HepG2 (cell line): Measurements from ENCODE around the gene SMIM10L2A. TPM values are rescaled to one million over a fixed set of nuclear protein-coding genes. Genes with fewer than 3 reads are reported as not detected.

Source experiments
- ATAC-seq: fragments of 200-7000 bp; cut with Tn5 transposase; 3 replicates; pipeline ENCODE4 v1.9.1; 2020; ENCODE audit warnings: mild to moderate bottlenecking, moderate library complexity
- BruUV-seq: library from RNA; stranded (reverse); fragments of 400-500 nt; replicated peaks from 2 replicates; lab custom pipeline; 2021; lab: Mats Ljungman, UMichigan
- CTCF ChIA-PET: fragments of 300-600 bp; formaldehyde crosslinking; extraction: SDS; loops from one replicate; lab custom pipeline; 2021; ENCODE audit warnings: low total read pairs, inconsistent platforms, low intra/inter-chr PET ratio; lab: Yijun Ruan, JAX
- POLR2A ChIA-PET: fragments of 350-600 bp; sonication (Branson Sonifier 250); formaldehyde crosslinking; loops from one replicate; lab custom pipeline; 2020; ENCODE audit warnings: antibody characterized with exemption, inconsistent platforms; lab: Yijun Ruan, JAX
- DNase-seq: peaks from one replicate; pipeline ENCODE4 v3.0.0-alpha.2; 2015; ENCODE audit warnings: low spot score
- FAIRE-seq: peaks from 3 replicates; lab custom pipeline; 2011; peaks lifted over from hg19 to GRCh38; lab: Jason Lieb, UNC
- H2AFZ ChIP-seq: one replicate; pipeline ENCODE4 v1.6.1; 2011; ENCODE audit warnings: low read length, inconsistent platforms
- H3K27ac ChIP-seq: fragments of 300-600 bp; 3 replicates; pipeline ENCODE4 v1.8.0; 2011; ENCODE audit warnings: mixed run types, mild to moderate bottlenecking, mixed read lengths, low read length, inconsistent platforms; ENCODE audit not compliant: insufficient read depth; ENCODE audit errors: extremely low read length
- H3K27me3 ChIP-seq, 2 experiments: fragments of 200-600 bp in 1 of 2; 2 replicates in 1 of 2; 3 replicates in 1 of 2; pipeline versions ENCODE4 v1.6.0 to v1.8.0; 2011; ENCODE audit warnings: low read length in 2 of 2, mild to moderate bottlenecking in 2 of 2, moderate library complexity in 2 of 2, inconsistent platforms in 1 of 2; ENCODE audit not compliant: insufficient read depth in 2 of 2, control insufficient read depth in 1 of 2
- H3K36me3 ChIP-seq, 2 experiments: fragments of 200-600 bp in 1 of 2; replicated peaks in 1 of 2; 2 replicates in 1 of 2; 3 replicates in 1 of 2; pipeline versions ENCODE4 v1.5.1 to v1.8.0; 2011; ENCODE audit warnings: low read length in 2 of 2, inconsistent platforms in 1 of 2; ENCODE audit not compliant: insufficient read depth in 2 of 2, control insufficient read depth in 1 of 2
- H3K4me1 ChIP-seq: 2 replicates; pipeline ENCODE4 v1.5.1; 2012; ENCODE audit warnings: low read length, inconsistent platforms; ENCODE audit not compliant: insufficient read depth
- H3K4me2 ChIP-seq: 2 replicates; pipeline ENCODE4 v1.6.0; 2011; ENCODE audit warnings: low read depth, low read length, inconsistent platforms
- H3K4me3 ChIP-seq, 3 experiments: fragments of 200-600 bp in 1 of 3; sonication (generic), shearing (Covaris generic) in 1 of 3; replicated peaks in 1 of 3; 2 replicates each; pipeline ENCODE4 v1.5.1; 2011 to 2016; ENCODE audit warnings: low read length in 3 of 3, inconsistent platforms in 2 of 3, low read depth in 2 of 3, mild to moderate bottlenecking in 2 of 3, control low read depth in 1 of 3, mixed read lengths in 1 of 3; ENCODE audit not compliant: insufficient read depth in 1 of 3
- H3K79me2 ChIP-seq: one replicate; pipeline ENCODE4 v1.6.1; 2011; ENCODE audit warnings: low read length, inconsistent platforms; ENCODE audit not compliant: insufficient read depth
- H3K9ac ChIP-seq: 2 replicates; pipeline ENCODE4 v1.6.0; 2011; ENCODE audit warnings: mild to moderate bottlenecking, low read depth, low read length, inconsistent platforms; ENCODE audit not compliant: insufficient read depth
- H3K9me3 ChIP-seq: 2 replicates; pipeline ENCODE4 v1.5.1; 2012; ENCODE audit warnings: mild to moderate bottlenecking, low read length
- H4K20me1 ChIP-seq: 2 replicates; pipeline ENCODE4 v1.6.0; 2011; ENCODE audit warnings: inconsistent platforms, mild to moderate bottlenecking, low read length, moderate library complexity; ENCODE audit not compliant: insufficient read depth
- FIP1L1 ChIP-seq: fragments of 200-400 bp; formaldehyde crosslinking; IDR thresholded peaks from 2 replicates; pipeline ENCODE4 v1.6.1; 2018; ENCODE audit warnings: low read depth, mild to moderate bottlenecking, low read length, moderate library complexity, borderline replicate concordance; ENCODE audit not compliant: insufficient read depth
- KAT7 ChIP-seq: IDR thresholded peaks from 2 replicates; pipeline ENCODE4 v1.6.1; 2018; ENCODE audit warnings: borderline replicate concordance, missing compliant biosample characterization
- KMT2A ChIP-seq: sonication (generic); formaldehyde crosslinking; IDR thresholded peaks from 2 replicates; pipeline ENCODE4 v1.4.0; 2020; ENCODE audit warnings: missing genetic modification reagents
- LCORL ChIP-seq, 2 experiments: fragments of 450-650 bp in 1 of 2; sonication (generic) in 1 of 2; formaldehyde crosslinking in 1 of 2; IDR thresholded peaks; 2 replicates each; pipeline versions ENCODE4 v1.5.0 to v1.6.1; 2017 to 2020; ENCODE audit warnings: antibody characterized with exemption in 1 of 2, missing genetic modification reagents in 1 of 2
- MAFK ChIP-seq, 2 experiments: IDR thresholded peaks in 1 of 2; conservative IDR thresholded peaks in 1 of 2; 2 replicates each; pipeline ENCODE4 v1.6.1; 2011; ENCODE audit warnings: improper control_type of control experiment in 2 of 2, low read length in 2 of 2
- RFX1 ChIP-seq: fragments of 450-650 bp; IDR thresholded peaks from 2 replicates; pipeline ENCODE4 v1.6.1; 2017
- RFX3 ChIP-seq: IDR thresholded peaks from 2 replicates; pipeline ENCODE4 v1.6.1; 2016; ENCODE audit warnings: missing biosample characterization, missing genetic modification reagents
- SETDB1 ChIP-seq: sonication (generic); formaldehyde crosslinking; IDR thresholded peaks from 2 replicates; pipeline ENCODE4 v1.5.1; 2020; ENCODE audit warnings: missing genetic modification reagents, mild to moderate bottlenecking, borderline replicate concordance
- WIZ ChIP-seq: sonication (generic); formaldehyde crosslinking; IDR thresholded peaks from 2 replicates; pipeline ENCODE4 v1.5.1; 2020; ENCODE audit warnings: mild to moderate bottlenecking, missing genetic modification reagents
- ZBTB4 ChIP-seq: sonication (generic); formaldehyde crosslinking; IDR thresholded peaks from 2 replicates; pipeline ENCODE4 v1.4.0; 2020; ENCODE audit warnings: missing genetic modification reagents, mild to moderate bottlenecking, borderline replicate concordance
- ZFY ChIP-seq: sonication (generic); formaldehyde crosslinking; IDR thresholded peaks from 2 replicates; pipeline ENCODE4 v1.4.0; 2020; ENCODE audit warnings: missing genetic modification reagents
- ZIK1 ChIP-seq: sonication (generic); formaldehyde crosslinking; IDR thresholded peaks from 2 replicates; pipeline ENCODE4 v1.5.0; 2020; ENCODE audit warnings: mild to moderate bottlenecking, low read depth, missing genetic modification reagents, borderline replicate concordance
- ZNF251 ChIP-seq: sonication (generic); formaldehyde crosslinking; IDR thresholded peaks from 2 replicates; pipeline ENCODE4 v1.9.0; 2021; ENCODE audit warnings: mild to moderate bottlenecking, missing genetic modification reagents
- ZNF530 ChIP-seq: sonication (generic); formaldehyde crosslinking; IDR thresholded peaks from 2 replicates; pipeline ENCODE4 v1.5.0; 2020; ENCODE audit warnings: low read depth, mild to moderate bottlenecking, missing genetic modification reagents
- ZNF562 ChIP-seq: sonication (generic); formaldehyde crosslinking; IDR thresholded peaks from 2 replicates; pipeline ENCODE4 v1.8.0; 2022; ENCODE audit warnings: missing genetic modification reagents, borderline replicate concordance
- WGBS: methylation state at CpG from one replicate; pipeline ENCODE4 v1.1.6; 2017; ENCODE audit warnings: low lambda C conversion rate; 5-methylcytosine and 5-hydroxymethylcytosine counted together
- in situ Hi-C: cut with HindIII; loops from 2 replicates; pipeline ENCODE4 v1.10.0; 2017; ENCODE audit warnings: low pct_unique_long_range_greater_than_20kb; ENCODE audit not compliant: extremely low pct_ligation_motif_present
- intact Hi-C: fragments of 100-400 bp; cut with micrococcal nuclease; formaldehyde crosslinking; loops from one replicate; pipeline ENCODE4 v1.10.0; 2022; ENCODE audit not compliant: unreplicated experiment
- polyA plus RNA-seq, 8 experiments: library from polyadenylated mRNA; depleted of rRNA in 3 of 8; stranded (reverse) in 7 of 8; unstranded in 1 of 8; fragments of >200 nt; fragmentation: Illumina TruSeq in 4 of 8; extraction: Trizol in 4 of 8; gene quantifications; 2 replicates each; pipeline versions ENCODE4 v1.2.1 to v1.2.3, GENCODE V29; 2011 to 2016; ENCODE audit warnings: low read depth in 4 of 8, missing spikeins in 1 of 8, mixed read lengths in 1 of 8; ENCODE audit not compliant: insufficient read depth in 1 of 8
- total RNA-seq, 5 experiments: library from RNA; depleted of rRNA; stranded (reverse); fragments of >200 nt; fragmentation: Illumina TruSeq; extraction: Trizol; gene quantifications; 2 replicates each; pipeline ENCODE4 v1.2.3, GENCODE V29; 2016; ENCODE audit warnings: low read depth in 1 of 5
- TF ChIP-seq, protein P1 (sequence below): sonication (generic); formaldehyde crosslinking; IDR thresholded peaks from 2 replicates; pipeline ENCODE4 v1.9.0; 2021; ENCODE audit warnings: missing genetic modification reagents, mild to moderate bottlenecking, borderline replicate concordance

The SMIM10L2A gene
- total and polyA plus RNA-seq, 2 of the 13 experiments (the other 11 are each of a cell fraction or from before 2014, with no cell fraction given) = not detected

DNA sequence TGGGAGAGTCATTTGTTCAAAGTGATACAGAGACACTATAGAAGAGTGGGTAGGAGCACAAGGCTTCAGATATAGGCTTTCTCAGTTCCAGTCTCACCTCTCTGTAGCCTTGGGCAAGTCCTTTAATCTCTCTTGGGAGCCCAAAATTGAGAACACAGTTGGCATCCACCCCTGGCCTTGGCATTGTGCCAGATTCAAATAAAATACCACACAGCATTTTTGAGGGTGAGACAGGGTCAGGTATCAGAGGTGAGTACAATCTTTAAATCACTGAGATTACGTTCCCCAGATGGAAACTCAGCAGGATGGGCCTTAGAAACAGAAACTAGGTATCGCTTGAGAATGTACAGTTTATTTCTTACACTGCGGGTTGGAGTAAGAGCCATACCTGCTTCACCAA, 25.2 kb upstream of the SMIM10L2A start:
- no peaks in the 10 kb centered on the region for H3K4me1 ChIP-seq

DNA sequence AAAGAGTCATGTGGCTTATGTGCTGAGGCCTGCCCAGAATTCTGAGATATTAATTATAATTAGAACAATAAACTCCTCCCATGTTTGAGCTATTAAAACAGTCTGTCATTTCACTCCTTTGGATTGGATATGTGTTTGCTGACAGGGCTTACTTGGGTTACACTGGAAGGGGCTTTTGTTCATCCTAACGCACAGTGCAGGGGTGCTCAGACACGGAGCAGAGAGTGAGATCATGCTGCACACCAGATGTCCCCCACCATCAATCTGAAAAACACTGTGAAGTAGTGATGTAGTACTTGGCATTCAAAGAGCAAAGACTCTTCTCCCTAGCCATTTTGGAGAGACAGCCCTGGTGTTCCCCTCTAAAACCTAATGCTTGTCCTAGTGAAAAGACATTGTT, 24.1 kb upstream of the SMIM10L2A start:
- H2AFZ ChIP-seq = no peak overlapping the region
- BruUV-seq = no TSS peak
- no peaks in the 10 kb centered on the region for H3K79me2 ChIP-seq
- no peak overlapping the region for H3K9ac ChIP-seq
- intact Hi-C loops (no loop called here), in situ Hi-C loops (no loop called here)
- no peaks in the 10 kb centered on the region for H4K20me1 ChIP-seq
- no peaks in the 10 kb centered on the region for H3K36me3 ChIP-seq
- no peak overlapping the region for H3K27ac ChIP-seq
- no CpG with 5 or more reads among the region's 2 CpGs for WGBS
- no peak overlapping the region for H3K4me2 ChIP-seq
- ATAC-seq = no peak
- no peak for FAIRE-seq
- no peaks in the 10 kb centered on the region for H3K27me3 ChIP-seq
- ChIA-PET CTCF (no interaction called here), POLR2A (no interaction called here)
- no peaks in the 10 kb centered on the region for H3K4me1 ChIP-seq
- no peaks in the 10 kb centered on the region for H3K9me3 ChIP-seq
- H3K4me3 ChIP-seq = no peak overlapping the region
- DNase-seq = no peak
- TF ChIP-seq KMT2A (no peak), KAT7 (no peak), RFX3 (CRISPR knock-in tag) (no peak), ZBTB4 (CRISPR knock-in tag) (no peak), MAFK (conservative IDR thresholded peaks at IDR 0.05 in 1 of 2, IDR thresholded peaks at IDR 0.05 in 1 of 2; ENCODE audit: low read length in 2 of 2) (no peak), ZNF251 (no peak), FIP1L1 (no peak), ZNF530 (CRISPR knock-in tag) (no peak), RFX1 (no peak), ZFY (no peak), ZNF562 (CRISPR knock-in tag) (no peak), SETDB1 (CRISPR knock-in tag) (no peak), WIZ (CRISPR knock-in tag) (no peak)
- TF ChIP-seq, protein P1, sequence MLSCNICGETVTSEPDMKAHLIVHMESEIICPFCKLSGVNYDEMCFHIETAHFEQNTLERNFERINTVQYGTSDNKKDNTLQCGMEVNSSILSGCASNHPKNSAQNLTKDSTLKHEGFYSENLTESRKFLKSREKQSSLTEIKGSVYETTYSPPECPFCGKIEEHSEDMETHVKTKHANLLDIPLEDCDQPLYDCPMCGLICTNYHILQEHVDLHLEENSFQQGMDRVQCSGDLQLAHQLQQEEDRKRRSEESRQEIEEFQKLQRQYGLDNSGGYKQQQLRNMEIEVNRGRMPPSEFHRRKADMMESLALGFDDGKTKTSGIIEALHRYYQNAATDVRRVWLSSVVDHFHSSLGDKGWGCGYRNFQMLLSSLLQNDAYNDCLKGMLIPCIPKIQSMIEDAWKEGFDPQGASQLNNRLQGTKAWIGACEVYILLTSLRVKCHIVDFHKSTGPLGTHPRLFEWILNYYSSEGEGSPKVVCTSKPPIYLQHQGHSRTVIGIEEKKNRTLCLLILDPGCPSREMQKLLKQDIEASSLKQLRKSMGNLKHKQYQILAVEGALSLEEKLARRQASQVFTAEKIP = no peak

More for the DNA sequence above, 25.2 kb upstream of the SMIM10L2A start:
- H3K79me2 ChIP-seq = no peaks in the 10 kb centered on the region
- no peak overlapping the region for H3K27ac ChIP-seq
- 70% methylated on average over 3 of the region's 3 CpGs for WGBS
- intact Hi-C loops = no loop called here
- ChIA-PET POLR2A (no interaction called here), CTCF (no interaction called here)
- no peaks in the 10 kb centered on the region for H4K20me1 ChIP-seq
- H3K27me3 ChIP-seq = no peaks in the 10 kb centered on the region
- in situ Hi-C loops = no loop called here
- no peaks in the 10 kb centered on the region for H3K9me3 ChIP-seq
- TF ChIP-seq ZIK1 (CRISPR knock-in tag) = no peak
- TF ChIP-seq LCORL (IDR thresholded peaks at IDR 0.05) = peak; percentile 69
- no peak for TF ChIP-seq LCORL (CRISPR knock-in tag; IDR thresholded peaks at IDR 0.05)
- TF ChIP-seq, all 625 proteins: peak for 1
- no peaks in the 10 kb centered on the region for H3K36me3 ChIP-seq
- H3K4me3 ChIP-seq = no peak overlapping the region
- no peak for DNase-seq
- no peak for FAIRE-seq
- no TSS peak for BruUV-seq
- no peak overlapping the region for H3K4me2 ChIP-seq
- no peak overlapping the region for H2AFZ ChIP-seq
- H3K9ac ChIP-seq = no peak overlapping the region
- no peak for ATAC-seq
